ENCODE results near the gene ABHD16B. TPM values are rescaled to one million over a fixed set of nuclear protein-coding genes. Genes with fewer than 3 reads are reported as not detected.

Gene ABHD16B
- total RNA-seq, 1 donor from 2014 or later = not detected

DNA sequence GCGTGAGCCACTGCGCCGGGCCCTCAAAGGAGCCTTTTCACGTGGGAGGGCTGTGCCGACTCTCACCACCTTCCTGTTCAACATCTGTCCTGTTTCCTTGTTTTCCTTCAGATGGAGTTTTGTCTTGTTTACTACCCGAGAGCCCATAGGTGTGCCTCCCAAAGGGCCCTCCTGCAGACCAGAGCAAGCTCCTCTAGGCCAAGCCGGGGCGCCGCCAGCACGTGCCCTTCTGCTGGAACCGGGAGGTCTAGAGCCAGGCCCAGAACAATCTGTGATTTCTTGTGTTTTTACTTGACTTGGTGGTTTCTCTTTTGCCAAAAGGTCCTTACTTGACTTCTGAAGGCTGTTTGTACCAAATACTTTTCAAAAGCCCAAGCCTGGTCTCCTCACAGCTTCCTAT, 25.6 kb downstream of the ABHD16B start:
- H3K4me3 ChIP-seq (ENCODE audit: low read depth, low read length) = no peak overlapping the region
- no peaks in the 10 kb centered on the region for H3K27me3 ChIP-seq (ENCODE audit: control insufficient read depth, insufficient read depth, low read length)
- no peak for TF ChIP-seq CTCF (IDR thresholded peaks at IDR 0.05; ENCODE audit: insufficient read depth, low read length, severe bottlenecking)
- H3K36me3 ChIP-seq (ENCODE audit: control insufficient read depth, insufficient read depth, low read length) = peaks cover 61% of the 10 kb centered on the region
- DNase-seq (ENCODE audit: low read depth) = no peak
- FAIRE-seq = no peak

DNA sequence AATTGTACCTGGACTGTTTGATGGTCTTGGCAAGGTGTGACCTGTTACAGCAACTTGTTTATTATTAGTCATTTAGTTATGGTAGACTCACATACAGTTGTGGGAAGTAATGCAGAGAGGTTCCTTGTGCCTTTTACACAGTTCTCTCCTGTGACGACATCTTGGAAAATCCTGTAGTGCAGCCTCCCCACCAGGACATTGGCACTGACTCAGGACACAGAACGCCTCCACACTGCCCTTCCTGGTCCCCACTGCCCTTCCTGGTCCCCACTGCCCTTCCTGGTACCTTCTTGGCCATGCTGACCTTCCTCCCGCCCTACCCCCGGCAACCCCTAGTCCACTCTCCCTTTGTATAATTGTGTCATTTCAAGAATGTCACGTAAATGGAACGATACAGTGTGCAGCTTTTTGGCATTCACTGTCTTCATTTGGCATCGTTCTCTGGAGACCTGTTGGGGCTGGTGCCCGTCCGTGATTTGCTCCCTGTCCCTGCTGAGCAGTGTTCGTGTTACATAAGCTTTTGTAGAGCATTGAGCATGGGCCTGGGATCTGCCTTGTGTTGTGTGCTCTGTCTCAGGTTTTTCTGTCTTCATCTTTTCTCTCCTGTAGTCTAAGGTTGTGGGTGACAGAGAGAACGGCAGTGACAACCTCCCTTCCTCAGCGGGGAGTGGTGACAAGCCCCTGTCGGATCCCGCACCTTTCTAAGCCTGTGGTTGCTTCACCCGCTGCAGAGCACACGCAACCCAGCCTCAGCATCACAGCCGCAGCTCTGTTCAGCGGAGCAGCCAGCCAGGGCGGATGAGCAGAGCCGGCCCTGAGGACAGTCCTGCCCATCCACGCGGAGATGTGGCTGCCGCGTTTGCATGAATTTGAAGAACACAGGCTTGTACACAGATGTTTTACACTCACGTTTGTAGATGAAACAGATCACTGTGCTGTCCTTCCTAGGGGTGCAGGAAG, 28.2 kb downstream of the ABHD16B start:
- DNase-seq (ENCODE audit: low read depth) = peak; percentile 89
- peak; percentile 83 for FAIRE-seq
- Histone ChIP-seq H3K36me3 (ENCODE audit: control insufficient read depth, insufficient read depth, low read length) (peaks cover 44% of the 10 kb centered on the region), H3K27me3 (ENCODE audit: control insufficient read depth, insufficient read depth, low read length) (no peaks in the 10 kb centered on the region), H3K4me3 (ENCODE audit: low read depth, low read length) (no peak overlapping the region)
- TF ChIP-seq CTCF (IDR thresholded peaks at IDR 0.05; ENCODE audit: insufficient read depth, low read length, severe bottlenecking) = no peak

DNA sequence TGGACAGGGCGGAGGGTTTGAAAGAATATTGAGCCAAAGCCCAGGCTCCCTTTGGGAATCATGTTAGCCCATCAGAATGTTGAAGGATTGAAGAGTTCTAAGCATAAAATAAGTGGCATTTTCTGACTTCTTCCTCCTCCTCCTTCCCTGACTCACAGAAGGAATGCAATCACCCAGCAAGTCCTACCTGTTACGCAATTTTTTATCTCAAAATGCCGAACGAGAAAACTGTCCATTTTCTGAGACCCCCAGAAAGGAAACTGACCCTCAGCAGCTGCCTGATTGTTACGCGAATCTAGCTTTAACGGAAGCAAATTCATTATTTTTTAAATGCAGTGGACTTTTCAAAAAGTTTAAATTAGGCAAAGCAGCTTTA, 28.9 kb downstream of the ABHD16B start:
- Histone ChIP-seq H3K27me3 (ENCODE audit: control insufficient read depth, insufficient read depth, low read length) (no peaks in the 10 kb centered on the region), H3K4me3 (ENCODE audit: low read depth, low read length) (no peak overlapping the region), H3K36me3 (ENCODE audit: control insufficient read depth, insufficient read depth, low read length) (peaks cover 40% of the 10 kb centered on the region)
- DNase-seq (ENCODE audit: low read depth) (peak; percentile 52), FAIRE-seq (no peak)
- no peak for TF ChIP-seq CTCF (IDR thresholded peaks at IDR 0.05; ENCODE audit: insufficient read depth, low read length, severe bottlenecking)

- no peak for TF ChIP-seq CTCF (IDR thresholded peaks at IDR 0.05; ENCODE audit: insufficient read depth, low read length, severe bottlenecking)
- Histone ChIP-seq H3K27me3 (ENCODE audit: control insufficient read depth, insufficient read depth, low read length) (no peaks in the 10 kb centered on the region), H3K36me3 (ENCODE audit: control insufficient read depth, insufficient read depth, low read length) (peaks cover 37% of the 10 kb centered on the region), H3K4me3 (ENCODE audit: low read depth, low read length) (no peak overlapping the region)
- no peak for DNase-seq (ENCODE audit: low read depth)
- FAIRE-seq = no peak
These were observed 29.3 kb downstream of the ABHD16B start for GRCh38 chr20:63890616-63891015.

DNA sequence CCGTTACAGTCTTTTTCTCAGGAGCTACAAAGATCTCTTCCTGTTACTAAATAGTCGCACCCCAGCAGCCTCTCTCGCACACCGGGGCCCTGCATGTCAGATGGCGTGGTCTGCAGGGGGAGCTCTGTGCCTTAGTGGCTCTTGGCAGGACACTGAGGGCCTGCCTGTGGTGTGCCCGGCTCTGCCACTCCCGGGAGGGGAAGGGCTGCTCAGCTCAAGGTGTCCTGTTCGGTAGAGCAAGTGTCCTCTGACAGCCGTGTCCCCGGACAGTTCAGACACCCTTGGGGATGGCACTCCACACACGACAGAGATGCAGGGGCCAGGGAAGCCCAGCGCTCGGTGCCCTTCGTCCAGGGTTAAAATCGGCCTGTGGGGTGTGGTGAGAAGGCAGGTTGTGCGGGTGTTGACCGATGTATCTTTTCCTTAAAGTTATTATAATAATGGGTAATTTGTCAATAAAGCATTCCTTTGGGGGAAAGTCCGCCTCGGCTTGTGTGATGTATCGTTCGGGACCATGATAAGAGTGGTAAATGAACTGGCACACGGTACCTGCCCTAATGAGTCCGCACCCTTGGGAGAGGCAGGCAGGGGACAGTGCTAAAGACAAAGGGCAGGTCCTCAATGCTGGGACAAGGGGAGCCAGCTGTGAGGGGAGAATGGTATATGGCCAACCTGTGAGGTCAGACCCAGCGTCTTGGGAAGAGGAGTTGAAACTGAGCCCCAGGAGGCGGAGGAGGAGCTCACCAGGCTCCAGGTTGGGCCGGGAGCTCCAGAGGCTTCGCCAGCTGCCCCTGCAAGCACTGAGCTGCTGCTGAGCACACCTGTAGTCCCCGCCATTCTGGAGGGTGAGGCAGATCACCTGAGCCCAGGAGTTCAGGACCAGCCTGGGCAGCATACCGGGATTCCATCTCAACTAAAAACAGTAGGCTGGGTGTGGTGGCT, 30.0 kb downstream of the ABHD16B start:
- Histone ChIP-seq H3K4me3 (ENCODE audit: low read depth, low read length) (no peak overlapping the region), H3K27me3 (ENCODE audit: control insufficient read depth, insufficient read depth, low read length) (no peaks in the 10 kb centered on the region), H3K36me3 (ENCODE audit: control insufficient read depth, insufficient read depth, low read length) (peaks cover 33% of the 10 kb centered on the region)
- no peak for FAIRE-seq
- DNase-seq (ENCODE audit: low read depth) = no peak
- TF ChIP-seq CTCF (IDR thresholded peaks at IDR 0.05; ENCODE audit: insufficient read depth, low read length, severe bottlenecking) = no peak
